Mucosa of stomach (tissue), 1 donor: ENCODE results near the gene HVCN1.
"Not testable (repeated sequence)": the region's sequence is repeated elsewhere in the genome, so short reads cannot be mapped to it uniquely, and the experiment has no call there.

Source experiments
- H3K27me3 ChIP-seq: one replicate; pipeline ENCODE4 v1.7.0; 2013; ENCODE audit warnings: mild to moderate bottlenecking, low read length; ENCODE audit not compliant: control insufficient read depth, insufficient read depth
- H3K36me3 ChIP-seq: one replicate; pipeline ENCODE4 v1.7.0; 2013; ENCODE audit warnings: low read length; ENCODE audit not compliant: control insufficient read depth, insufficient read depth
- H3K4me1 ChIP-seq: one replicate; pipeline ENCODE4 v1.7.0; 2013; ENCODE audit warnings: mild to moderate bottlenecking, low read length; ENCODE audit not compliant: control insufficient read depth, insufficient read depth
- H3K4me3 ChIP-seq: one replicate; pipeline ENCODE4 v1.7.0; 2013; ENCODE audit warnings: low read length
- H3K9ac ChIP-seq: one replicate; pipeline ENCODE4 v1.7.0; 2013; ENCODE audit warnings: mild to moderate bottlenecking, low read length, moderate library complexity
- H3K9me3 ChIP-seq: one replicate; pipeline ENCODE4 v1.7.0; 2013; ENCODE audit warnings: mild to moderate bottlenecking, low read length, moderate library complexity; ENCODE audit not compliant: control insufficient read depth
- donor health status: Pancreatic carcinoma.

The HVCN1 gene

GRCh38 chr12:110627500-110628195 lies 61.3 kb downstream of the HVCN1 start:
- Histone ChIP-seq H3K9me3 (no peaks in the 10 kb centered on the region), H3K9ac (no peak overlapping the region), H3K4me1 (no peaks in the 10 kb centered on the region), H3K27me3 (no peaks in the 10 kb centered on the region), H3K36me3 (no peaks in the 10 kb centered on the region), H3K4me3 (no peak overlapping the region)

- Histone ChIP-seq H3K36me3 (no peaks in the 10 kb centered on the region), H3K4me3 (no peak overlapping the region), H3K4me1 (no peaks in the 10 kb centered on the region), H3K9me3 (no peaks in the 10 kb centered on the region), H3K9ac (no peak overlapping the region), H3K27me3 (no peaks in the 10 kb centered on the region)
Observed at GRCh38 chr12:110622582-110622981, 66.3 kb downstream of the HVCN1 start.

- Histone ChIP-seq H3K9me3 (no peaks in the 10 kb centered on the region), H3K36me3 (no peaks in the 10 kb centered on the region), H3K4me3 (no peak overlapping the region), H3K27me3 (no peaks in the 10 kb centered on the region), H3K9ac (no peak overlapping the region), H3K4me1 (peaks cover under 1% of the 10 kb centered on the region)
Observed at GRCh38 chr12:110619534-110619953, 69.4 kb downstream of the HVCN1 start.

- Histone ChIP-seq H3K36me3 (no peaks in the 10 kb centered on the region), H3K9me3 (no peaks in the 10 kb centered on the region), H3K4me3 (no peak overlapping the region), H3K27me3 (no peaks in the 10 kb centered on the region), H3K4me1 (peaks cover 5% of the 10 kb centered on the region), H3K9ac (no peak overlapping the region)
Observed at GRCh38 chr12:110616471-110617115, 72.3 kb downstream of the HVCN1 start.

- no peaks in the 10 kb centered on the region for H3K36me3 ChIP-seq
- H3K9ac ChIP-seq = no peak overlapping the region
- no peaks in the 10 kb centered on the region for H3K9me3 ChIP-seq
- no peaks in the 10 kb centered on the region for H3K27me3 ChIP-seq
- H3K4me3 ChIP-seq = no peak overlapping the region
- peaks cover 5% of the 10 kb centered on the region for H3K4me1 ChIP-seq
Observed at GRCh38 chr12:110615171-110615570, 73.7 kb downstream of the HVCN1 start.

GRCh38 chr12:110613771-110614684 lies 74.9 kb downstream of the HVCN1 start, which contains the start of gene TCTN1:
Gene TCTN1 (plus strand): TSS chr12:110614129. CDS start chr12:110614183, 54 bp downstream.
- no peaks in the 10 kb centered on the region for H3K27me3 ChIP-seq
- H3K36me3 ChIP-seq = no peaks in the 10 kb centered on the region
- H3K4me1 ChIP-seq = peaks cover 5% of the 10 kb centered on the region
- no peaks in the 10 kb centered on the region for H3K9me3 ChIP-seq
- H3K4me3 ChIP-seq = peak within 1 kb of the TSS; percentile 53
- H3K9ac ChIP-seq = peak within 1 kb of the TSS; percentile 69

GRCh38 chr12:110613071-110613770 lies 75.7 kb downstream of the HVCN1 start:
- H3K9me3 ChIP-seq = no peaks in the 10 kb centered on the region
- H3K4me1 ChIP-seq = peaks cover 5% of the 10 kb centered on the region
- H3K36me3 ChIP-seq = no peaks in the 10 kb centered on the region
- H3K27me3 ChIP-seq = no peaks in the 10 kb centered on the region
- H3K4me3 ChIP-seq = peak overlapping the region; percentile 53
- peak overlapping the region; percentile 69 for H3K9ac ChIP-seq

- Histone ChIP-seq H3K9ac (no peak overlapping the region), H3K36me3 (no peaks in the 10 kb centered on the region), H3K9me3 (no peaks in the 10 kb centered on the region), H3K4me3 (no peak overlapping the region), H3K4me1 (no peaks in the 10 kb centered on the region), H3K27me3 (no peaks in the 10 kb centered on the region)
Observed at GRCh38 chr12:110606253-110606611, 82.7 kb downstream of the HVCN1 start.

GRCh38 chr12:110602085-110602814 lies 86.7 kb downstream of the HVCN1 start:
- H3K9me3 ChIP-seq, H3K9ac ChIP-seq, H3K4me1 ChIP-seq, H3K27me3 ChIP-seq, H3K36me3 ChIP-seq, H3K4me3 ChIP-seq: not testable (repeated sequence)

GRCh38 chr12:110600254-110600653 lies 88.7 kb downstream of the HVCN1 start:
- no peaks in the 10 kb centered on the region for H3K27me3 ChIP-seq
- H3K9ac ChIP-seq = no peak overlapping the region
- H3K36me3 ChIP-seq = no peaks in the 10 kb centered on the region
- no peaks in the 10 kb centered on the region for H3K9me3 ChIP-seq
- no peak overlapping the region for H3K4me3 ChIP-seq
- no peaks in the 10 kb centered on the region for H3K4me1 ChIP-seq

- H3K9me3 ChIP-seq = no peaks in the 10 kb centered on the region
- no peaks in the 10 kb centered on the region for H3K27me3 ChIP-seq
- no peak overlapping the region for H3K9ac ChIP-seq
- no peak overlapping the region for H3K4me3 ChIP-seq
- H3K4me1 ChIP-seq = no peaks in the 10 kb centered on the region
- H3K36me3 ChIP-seq = no peaks in the 10 kb centered on the region
Observed at GRCh38 chr12:110599334-110599733, 89.6 kb downstream of the HVCN1 start.
